Fibroblast of skin of left quadriceps (primary cell): ENCODE results near the gene KIF13A.
A peak's percentile ranks its signal among the peaks of the same experiment; 100 is the strongest.

Experiments used
- DNase-seq, 2 experiments: peaks; one replicate each; pipeline ENCODE4 v3.0.0-alpha.2; 2013; ENCODE audit warnings: low read depth in 2 of 2

Gene KIF13A

DNA sequence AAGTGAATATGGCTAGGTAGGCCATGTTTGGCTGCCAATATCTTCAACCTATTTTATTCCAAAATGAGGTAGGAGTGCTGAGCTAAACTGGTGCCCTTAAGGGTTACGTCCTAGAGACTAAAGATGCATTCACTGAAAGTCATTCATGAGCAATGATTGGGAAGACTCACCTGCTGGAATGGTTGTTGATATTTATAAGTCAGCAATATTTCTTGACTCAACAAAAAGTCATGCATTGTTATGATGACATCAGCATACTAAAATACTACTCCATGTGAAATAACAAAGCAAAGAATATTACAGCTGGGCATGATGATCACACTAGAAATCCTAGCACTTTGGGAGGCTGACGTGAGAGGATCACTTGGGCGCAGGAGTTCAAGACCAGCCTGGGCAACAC, 263.1 kb downstream of the KIF13A start:
- no peak for DNase-seq

DNA sequence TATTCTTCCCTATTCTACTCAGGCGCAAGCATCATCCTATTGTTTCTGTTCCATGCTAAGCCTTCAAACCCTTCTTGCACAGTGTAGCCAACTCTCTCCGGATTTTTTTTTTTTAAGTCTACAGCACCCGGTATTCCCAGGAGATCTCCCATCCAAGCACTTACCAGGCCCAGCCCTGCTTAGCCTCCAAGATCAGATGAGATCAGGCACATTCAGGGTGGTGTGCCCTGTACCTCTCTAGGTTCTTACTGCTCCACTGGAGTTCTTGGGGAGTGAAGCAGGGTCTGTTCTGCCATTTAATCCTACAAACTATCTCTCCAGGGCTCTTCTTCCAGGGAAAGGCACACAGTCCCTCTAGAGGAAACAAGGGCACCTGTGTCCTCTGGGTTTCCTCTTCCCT, 265.8 kb downstream of the KIF13A start:
- DNase-seq = no peak

GRCh38 chr6:17719323-17720041, 268.0 kb downstream of the KIF13A start:
- DNase-seq = no peak

DNA sequence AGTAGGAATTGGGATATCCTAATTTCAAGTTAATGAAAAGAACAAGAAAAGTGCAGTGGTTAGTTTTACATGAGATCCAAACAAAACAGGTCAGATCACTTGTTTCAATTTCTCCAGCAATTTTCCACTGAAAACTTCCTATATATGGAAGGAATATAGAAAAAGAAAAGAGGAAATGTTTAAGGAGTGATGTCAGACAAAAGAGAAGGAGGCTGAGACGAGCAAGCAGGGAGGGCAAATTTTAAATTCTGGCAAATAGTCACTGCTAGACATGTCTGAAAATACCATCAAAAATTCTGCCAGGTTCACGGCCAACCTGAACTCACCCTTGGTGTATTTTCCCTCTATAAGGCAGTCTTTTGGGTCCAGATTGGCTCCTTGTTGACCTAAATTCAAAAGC, 271.2 kb downstream of the KIF13A start:
- no peak for DNase-seq

- peak; percentile 83 to 85 for DNase-seq
Measured at GRCh38 chr6:17714879-17715851, 272.3 kb downstream of the KIF13A start.

DNA sequence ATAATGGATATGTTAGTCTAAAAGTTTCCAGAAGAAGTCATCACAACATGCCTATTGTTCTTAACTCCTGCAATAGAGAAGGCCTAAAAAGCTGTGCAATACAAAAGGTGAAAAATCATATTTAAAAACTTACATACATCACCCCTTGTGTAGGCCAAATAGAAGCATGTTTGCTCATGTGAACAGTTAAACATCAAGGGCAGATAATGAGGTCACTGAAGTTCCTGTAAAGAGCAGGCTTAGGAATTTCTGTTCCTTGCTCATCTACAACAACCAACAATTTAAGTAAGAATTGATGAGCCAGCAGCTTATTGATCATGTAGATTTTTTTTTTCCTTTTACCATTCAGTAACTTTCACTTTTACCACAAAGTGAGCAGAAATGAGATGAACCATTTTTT, 273.3 kb downstream of the KIF13A start:
- DNase-seq = no peak

GRCh38 chr6:17712576-17712975, 274.9 kb downstream of the KIF13A start:
- DNase-seq = no peak

DNA sequence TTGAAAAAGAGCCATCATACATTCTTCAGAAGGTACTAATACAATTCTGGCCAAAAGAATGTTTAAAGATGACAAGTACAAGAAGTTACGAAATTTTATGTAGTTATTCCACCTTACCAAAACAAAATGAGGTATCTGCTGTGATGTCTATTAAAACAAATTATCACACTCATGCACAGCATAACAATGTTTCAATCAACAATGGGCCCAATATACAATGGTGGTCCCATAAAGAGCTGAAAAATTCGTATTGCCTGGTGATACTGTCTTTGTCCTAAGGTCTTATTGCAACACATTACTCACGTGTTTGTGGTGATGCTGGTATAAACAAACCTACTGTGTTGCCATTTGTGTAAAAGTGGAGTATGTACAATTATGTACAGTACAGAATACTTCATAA, 277.1 kb downstream of the KIF13A start:
- DNase-seq = no peak

DNA sequence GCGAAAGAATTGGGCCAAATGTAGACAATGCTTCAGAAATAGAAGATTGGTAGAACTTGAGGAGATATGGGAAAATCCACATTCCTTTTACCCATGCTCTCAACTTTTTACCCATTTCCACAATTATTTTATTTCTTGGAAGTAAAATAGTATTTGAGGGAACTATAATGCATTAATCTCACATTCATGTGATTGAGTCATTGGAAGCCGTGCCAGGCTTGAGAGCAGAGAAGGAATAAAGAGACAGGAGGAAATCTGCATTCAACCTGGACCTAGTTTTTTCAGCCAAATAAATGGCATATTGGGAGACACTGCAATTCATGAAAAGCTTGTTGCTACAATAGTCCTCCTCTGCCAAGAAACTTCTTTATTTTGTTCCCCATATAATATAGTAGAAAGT, 278.0 kb downstream of the KIF13A start:
- no peak for DNase-seq
